ENCODE measurements around the gene SERPINE1.

Gene SERPINE1

DNA sequence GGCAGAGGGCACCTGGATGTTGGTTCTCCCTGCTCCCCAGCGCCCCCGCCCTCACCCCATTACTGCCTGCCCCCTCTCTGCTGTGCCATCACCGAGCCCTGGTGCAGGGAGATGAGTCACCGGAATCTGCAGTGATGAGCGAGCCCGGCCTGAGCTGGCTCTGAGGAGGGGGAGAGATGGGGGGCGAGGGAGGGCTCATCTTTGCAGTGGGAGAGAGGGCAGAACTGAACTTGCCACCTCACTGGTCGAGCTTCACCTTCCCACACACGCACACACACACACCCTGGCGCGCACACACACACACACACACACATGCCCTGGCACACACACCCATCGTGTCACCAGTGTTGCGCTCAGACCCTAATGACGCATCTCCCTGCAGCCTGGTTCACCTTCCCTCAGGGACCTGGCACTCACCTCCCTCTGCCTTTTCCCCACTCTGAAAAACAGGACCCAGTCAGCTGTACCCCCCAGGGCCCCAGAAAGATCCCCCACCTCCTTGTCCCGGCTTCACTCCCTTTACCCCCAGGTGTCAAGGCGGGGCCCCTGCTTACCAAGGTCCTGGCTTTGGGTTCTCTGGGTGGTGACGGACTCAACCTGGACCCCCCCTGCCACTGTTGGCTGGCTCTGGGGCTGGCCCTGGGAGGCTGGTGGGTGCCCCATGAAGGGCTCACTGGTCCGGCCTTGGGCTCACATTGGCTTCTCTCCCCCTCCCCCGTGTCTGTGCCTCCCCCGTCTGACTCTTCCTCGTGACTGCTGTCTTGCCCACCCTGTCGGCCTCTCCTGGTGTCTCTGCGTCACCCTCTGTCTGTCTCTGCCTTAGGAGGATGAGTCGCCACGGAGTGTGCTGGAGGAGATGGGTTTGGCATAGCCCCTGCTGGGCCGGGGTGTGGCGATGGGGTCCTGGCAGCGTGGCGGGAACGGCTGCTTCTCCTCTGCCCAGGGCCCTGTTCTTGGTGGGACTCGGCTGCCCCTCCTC is 33.1 kb downstream of the SERPINE1 start:
- DNase-seq, result no peak

DNA sequence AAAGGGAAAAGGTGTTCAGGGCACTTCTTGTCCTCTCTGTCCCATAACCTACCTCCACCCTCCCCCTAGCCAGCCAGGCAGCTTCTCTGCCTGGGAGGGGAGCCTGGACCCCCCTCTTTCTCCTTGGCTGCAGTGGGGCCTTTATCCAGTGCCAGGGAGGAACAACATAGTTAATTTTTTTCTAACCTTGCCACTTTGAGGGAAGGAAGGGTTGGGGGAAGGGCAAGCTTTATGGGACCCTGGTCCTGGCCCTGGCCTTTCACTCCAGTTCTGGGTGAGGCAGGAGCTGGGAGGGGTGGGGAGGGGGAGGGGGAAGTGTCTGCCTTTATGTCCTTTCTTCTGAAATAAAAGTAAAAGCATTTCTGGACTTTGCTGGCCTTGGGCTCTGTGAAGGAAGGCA is 34.0 kb downstream of the SERPINE1 start:
- no peak for DNase-seq

DNA sequence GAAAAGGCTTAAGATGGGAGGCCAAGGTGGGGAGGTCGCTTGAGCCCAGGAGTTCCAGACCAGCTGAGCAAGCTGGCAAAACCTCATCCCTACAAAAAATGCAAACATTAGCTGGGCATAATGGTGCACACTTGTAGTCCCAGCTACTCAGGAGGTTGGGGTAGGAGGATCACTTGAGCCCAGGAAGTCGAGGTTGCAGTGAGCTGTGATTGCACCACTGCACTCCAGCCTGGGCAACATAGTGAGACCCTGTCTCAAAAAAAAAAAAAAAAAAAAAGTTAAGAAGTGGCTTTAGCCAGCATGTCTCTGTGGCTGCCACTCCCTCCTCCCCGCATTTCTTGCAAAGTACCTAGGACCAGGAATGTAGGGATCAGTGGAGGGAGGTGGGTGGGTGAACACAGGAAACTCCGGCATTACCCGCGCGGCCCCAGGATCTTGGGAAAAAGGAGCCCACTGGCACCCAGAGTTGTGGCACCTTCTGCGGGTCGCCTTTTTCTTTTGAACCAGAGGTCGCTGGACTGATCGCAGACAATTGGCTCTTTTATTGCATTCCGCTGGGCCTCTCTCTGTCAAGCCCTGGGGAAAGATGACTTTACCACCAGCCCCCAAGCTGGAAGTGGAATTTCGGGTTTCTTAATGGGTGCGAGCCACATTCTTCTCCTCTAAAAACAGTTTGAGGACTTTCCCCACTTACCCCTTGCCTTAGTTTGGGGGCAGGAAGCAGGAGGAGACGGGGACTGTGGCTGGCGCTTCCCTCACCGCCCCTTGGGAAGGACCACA is 35.0 kb downstream of the SERPINE1 start:
- DNase-seq, result no peak

- DNase-seq, result peak; percentile 96
These were observed 35.8 kb downstream of the SERPINE1 start for GRCh38 chr7:101162551-101163278.

GRCh38 chr7:101163279-101164070 is 36.6 kb downstream of the SERPINE1 start:
- peak; percentile 93 for DNase-seq

DNA sequence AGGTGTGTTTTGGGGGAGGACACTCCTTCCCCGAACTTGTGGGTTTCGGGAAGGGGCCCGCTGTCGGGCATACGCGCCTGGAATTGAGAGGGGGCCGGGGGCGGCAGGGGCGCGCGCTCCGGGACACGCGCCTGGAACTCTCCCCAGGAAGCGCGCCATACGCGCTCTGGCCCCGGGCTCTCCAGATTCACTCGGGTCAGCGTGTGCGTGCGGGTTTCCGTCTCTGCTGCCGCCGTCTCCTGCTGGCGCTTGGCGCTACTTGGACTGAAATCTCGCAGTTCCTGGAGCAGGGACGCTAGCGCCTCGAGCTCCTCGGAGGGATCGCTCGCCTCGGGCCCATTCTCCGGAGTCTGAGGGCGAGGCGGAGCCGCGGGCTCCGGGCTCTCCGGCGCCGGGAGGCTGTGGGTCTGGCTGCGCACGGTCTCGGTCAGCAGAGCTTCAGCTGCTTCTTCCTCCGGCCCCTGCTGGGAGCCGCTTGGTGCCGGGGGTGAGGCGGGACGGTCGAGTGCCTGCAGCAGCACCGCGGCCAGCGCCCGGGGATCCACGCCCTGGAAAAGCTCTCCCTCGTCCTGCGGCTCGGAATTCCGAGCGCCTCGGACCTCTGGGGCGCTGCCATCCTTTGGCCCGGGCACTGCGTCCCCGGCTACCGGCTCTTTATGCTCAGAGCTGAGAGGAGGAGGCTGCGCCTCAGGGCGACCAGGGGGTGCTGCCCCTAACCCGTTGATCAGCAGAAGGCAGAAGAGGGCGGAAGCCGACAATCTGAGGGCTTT is 37.4 kb downstream of the SERPINE1 start:
- peak; percentile 84 for DNase-seq

GRCh38 chr7:101165075-101165957 is 38.4 kb downstream of the SERPINE1 start, which contains the start of gene VGF:
TSS of gene VGF (minus strand) at chr7:101165569. CDS start at chr7:101164843, 726 bp downstream.
- DNase-seq, result peak; percentile 99

DNA sequence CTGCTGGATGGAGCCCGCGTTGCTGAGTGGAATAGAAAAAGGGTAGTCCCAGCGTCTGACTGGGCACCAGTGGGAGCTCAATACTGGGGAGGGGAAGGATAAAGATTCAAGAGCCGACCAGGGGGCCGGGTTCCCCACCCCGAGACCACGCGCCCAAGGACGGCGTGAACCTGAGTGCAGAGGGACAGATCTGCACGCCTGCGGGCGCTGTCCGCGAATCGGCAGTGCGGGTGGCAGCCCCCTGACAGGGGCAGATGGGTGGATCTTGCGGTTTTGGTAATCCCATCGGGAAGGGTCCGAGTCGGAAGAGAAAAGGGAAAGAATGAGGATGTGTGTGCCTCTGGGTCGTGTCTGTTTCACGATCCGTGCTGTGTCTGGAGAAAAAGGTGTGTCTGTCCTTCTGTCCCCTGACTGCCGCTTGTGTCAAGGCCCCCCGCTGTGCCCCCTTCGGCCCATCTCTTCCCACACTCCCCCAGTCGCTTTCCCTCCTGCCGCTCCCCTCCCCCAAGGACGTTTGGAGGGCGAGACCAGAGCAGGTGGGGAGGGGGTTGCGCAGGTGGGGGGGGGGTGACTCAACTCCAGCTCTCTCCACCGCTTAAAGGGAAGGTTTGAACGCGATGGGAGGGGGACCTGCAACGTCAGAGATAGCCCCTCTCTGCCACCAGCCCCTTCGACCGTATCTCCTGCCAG is 39.2 kb downstream of the SERPINE1 start:
- peak; percentile 62 for DNase-seq

DNA sequence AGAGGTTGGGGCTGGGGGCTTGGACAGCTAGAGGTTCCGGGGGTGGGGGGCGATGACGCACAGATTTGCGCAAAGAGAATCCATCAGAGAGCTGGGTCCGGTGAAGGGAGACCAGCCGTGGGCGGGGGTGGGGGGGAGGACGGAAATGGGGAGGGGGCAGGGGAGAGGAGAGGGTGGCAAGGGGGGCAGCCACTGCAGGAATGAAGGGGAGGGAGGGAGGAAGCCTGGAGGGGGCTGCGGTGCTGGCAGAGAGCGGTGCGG is 39.7 kb downstream of the SERPINE1 start:
- no peak for DNase-seq

- DNase-seq, result peak; percentile 68
These were observed 40.2 kb downstream of the SERPINE1 start for GRCh38 chr7:101166909-101167644.

- peak; percentile 49 for DNase-seq
These were observed 40.9 kb downstream of the SERPINE1 start for GRCh38 chr7:101167645-101168411.

DNA sequence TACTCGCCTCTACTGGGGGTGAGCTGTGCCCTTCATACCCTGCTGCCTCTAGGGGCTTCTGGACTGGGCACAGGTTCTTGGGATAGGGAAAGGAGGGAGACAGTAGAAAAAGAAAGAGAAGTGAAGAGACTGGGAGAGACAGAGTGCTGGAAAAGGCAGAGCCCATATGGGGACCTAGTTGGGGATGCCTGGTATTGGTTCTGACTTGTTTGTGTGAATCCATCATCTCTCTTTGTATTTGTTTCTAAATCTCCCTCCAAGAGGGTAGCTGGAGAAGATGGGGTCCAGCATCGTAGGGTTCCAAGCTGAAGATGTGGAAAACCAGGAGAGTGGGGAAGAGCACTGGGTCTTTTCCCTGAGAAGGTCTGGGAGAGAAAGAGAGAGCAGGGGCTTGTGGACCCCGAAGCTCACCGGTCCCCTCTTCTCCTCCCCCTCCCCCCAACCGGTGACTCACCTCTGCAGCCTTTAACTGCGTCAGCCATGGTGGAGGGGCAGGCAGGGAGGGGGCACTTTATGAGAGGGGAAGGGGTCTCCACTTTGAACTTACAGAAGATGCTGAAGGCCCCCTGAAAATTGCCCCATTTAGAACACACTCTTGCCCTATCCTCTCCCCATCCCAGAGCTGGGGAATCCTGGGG is 41.6 kb downstream of the SERPINE1 start:
- no peak for DNase-seq

DNA sequence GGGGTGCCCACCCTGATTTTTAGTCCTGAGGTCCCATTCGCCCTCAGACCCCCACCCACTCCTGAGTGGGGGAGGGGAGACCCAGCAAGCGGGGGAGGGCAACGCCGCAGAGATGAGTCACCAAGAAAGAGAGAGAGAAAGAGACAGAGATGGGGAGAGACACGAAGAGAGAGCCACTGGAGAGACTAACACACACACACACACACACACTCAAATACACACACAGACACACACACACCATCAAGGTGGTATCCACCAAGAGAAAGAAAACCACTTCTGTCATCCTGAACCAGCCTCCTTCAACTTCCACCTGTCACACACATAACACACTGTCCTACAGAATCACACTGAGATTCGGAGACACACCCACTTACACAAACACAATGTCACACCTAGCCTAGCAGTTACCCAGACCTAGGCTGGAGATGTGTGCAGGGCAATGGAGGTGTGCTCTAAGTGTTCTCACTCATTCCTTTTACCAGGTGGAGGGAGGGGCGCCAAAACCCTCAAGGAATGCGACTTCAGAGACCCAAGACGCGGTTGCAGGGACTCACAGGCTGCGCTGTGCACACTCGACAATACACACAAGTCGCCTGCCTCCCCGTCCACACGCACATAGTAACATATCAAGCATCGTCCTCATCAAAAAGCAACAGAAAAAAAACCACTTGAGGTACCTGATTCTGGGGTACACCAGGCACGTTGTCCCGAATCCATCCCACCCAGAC is 42.4 kb downstream of the SERPINE1 start:
- peak; percentile 80 for DNase-seq

DNA sequence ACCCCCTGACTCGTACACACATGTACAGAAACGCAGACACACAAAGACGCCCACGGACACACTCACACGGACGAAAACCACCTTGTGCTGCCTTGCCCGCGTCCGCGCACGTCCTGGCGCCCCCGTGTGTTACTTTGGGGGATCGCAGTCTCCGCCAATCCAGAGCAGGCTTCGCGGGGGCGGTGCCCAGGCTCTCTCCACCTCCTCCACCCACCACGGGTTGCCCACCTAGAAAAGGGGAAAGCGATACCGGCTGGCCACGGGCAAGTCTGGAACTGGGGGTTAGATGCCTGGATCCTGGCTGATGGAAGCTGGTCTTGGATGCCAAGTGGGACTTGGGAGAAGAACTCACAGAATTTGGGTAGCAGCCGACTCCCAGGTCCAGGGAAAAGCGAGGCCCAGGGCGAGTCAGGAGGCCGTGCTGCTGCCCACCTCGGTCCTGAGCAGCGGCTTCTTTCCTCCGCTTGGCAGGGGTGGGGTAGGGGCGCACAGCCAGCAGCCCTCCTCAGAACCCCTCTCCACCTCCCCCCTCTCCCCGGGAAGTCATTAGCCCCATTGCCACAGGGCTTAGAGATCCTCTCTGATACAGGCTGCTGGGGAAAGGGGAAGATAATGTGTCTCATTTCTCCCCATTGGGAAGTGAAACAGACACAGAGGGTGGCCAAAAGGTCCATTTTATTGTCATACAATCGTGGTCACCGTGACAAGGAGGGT is 43.1 kb downstream of the SERPINE1 start:
- peak; percentile 84 for DNase-seq

GRCh38 chr7:101170617-101171441 is 43.9 kb downstream of the SERPINE1 start:
- DNase-seq, result no peak

DNA sequence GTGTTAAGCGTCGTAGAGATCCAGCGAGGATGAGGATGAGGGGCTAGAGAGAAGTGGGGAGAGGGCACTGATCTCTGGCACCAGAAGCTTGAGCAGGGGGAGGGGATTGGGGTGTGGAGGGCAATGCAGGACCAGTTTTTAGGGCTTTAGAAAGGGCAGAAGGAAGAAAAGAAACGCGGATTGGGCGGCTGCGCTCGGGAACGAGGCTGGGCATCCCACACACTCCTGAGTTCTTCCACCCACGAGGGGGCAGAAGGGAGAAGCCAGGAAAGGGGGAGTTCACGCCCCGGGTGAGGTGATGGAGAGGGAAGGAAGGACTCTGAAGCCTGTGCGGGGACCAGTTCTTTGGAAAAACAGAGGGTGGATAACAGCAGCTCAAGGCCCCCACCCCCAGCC is 44.5 kb downstream of the SERPINE1 start:
- peak; percentile 64 for DNase-seq

All from DMS53 (cell line).